ENCODE measurements around the gene PRAF2. TPM values are rescaled to one million over a fixed set of nuclear protein-coding genes. Genes with fewer than 3 reads are reported as not detected.

PRAF2 gene
- total RNA-seq, 3 donors from 2014 or later = 5.9 to 18.4 (median 6.6) TPM

- H3K4me3 ChIP-seq = no peak overlapping the region
- H3K9me3 ChIP-seq = no peaks in the 10 kb centered on the region
- no peak for TF ChIP-seq POLR2A (IDR thresholded peaks at IDR 0.05)
- no peak for TF ChIP-seq POLR2AphosphoS5 (IDR thresholded peaks at IDR 0.05)
- TF ChIP-seq, protein P1, sequence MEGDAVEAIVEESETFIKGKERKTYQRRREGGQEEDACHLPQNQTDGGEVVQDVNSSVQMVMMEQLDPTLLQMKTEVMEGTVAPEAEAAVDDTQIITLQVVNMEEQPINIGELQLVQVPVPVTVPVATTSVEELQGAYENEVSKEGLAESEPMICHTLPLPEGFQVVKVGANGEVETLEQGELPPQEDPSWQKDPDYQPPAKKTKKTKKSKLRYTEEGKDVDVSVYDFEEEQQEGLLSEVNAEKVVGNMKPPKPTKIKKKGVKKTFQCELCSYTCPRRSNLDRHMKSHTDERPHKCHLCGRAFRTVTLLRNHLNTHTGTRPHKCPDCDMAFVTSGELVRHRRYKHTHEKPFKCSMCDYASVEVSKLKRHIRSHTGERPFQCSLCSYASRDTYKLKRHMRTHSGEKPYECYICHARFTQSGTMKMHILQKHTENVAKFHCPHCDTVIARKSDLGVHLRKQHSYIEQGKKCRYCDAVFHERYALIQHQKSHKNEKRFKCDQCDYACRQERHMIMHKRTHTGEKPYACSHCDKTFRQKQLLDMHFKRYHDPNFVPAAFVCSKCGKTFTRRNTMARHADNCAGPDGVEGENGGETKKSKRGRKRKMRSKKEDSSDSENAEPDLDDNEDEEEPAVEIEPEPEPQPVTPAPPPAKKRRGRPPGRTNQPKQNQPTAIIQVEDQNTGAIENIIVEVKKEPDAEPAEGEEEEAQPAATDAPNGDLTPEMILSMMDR (IDR thresholded peaks at IDR 0.05) = no peak
- no peak overlapping the region for H3K27ac ChIP-seq
- no peaks in the 10 kb centered on the region for H3K36me3 ChIP-seq
- intact Hi-C loops (cut with DNase I; ENCODE audit: low total_unique reads) = no loop called here
- no peak for DNase-seq (ENCODE audit: low spot score in 2 of 2)
- no peaks in the 10 kb centered on the region for H3K4me1 ChIP-seq
- peaks cover 0 to 17% of the 10 kb centered on the region in 2 donors for H3K27me3 ChIP-seq
These were observed 10.1 kb downstream of the PRAF2 start for GRCh38 chrX:49063715-49064114.

DNA sequence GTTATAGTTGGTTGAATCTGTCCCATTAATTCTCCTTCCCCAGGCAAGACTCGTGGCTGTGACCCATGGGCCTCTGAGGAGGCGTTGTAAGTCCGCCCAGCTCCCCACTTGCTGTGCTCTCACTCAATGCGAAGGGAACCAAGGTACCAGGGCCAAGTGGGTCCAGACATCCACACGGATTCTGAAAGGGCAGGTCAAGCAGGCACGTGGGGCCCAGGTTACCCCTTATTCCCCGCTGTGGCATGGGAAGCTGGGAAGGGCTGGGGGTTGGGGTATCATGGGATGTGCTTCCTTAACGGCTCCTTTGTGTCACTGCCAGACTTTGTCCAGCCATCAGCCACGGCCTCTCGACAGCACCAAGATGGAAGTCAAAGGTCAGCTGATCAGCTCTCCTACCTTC, 11.9 kb downstream of the PRAF2 start:
- Histone ChIP-seq H3K9me3 (no peaks in the 10 kb centered on the region), H3K27ac (no peak overlapping the region), H3K4me3 (no peak overlapping the region), H3K36me3 (no peaks in the 10 kb centered on the region), H3K4me1 (no peaks in the 10 kb centered on the region), H3K27me3 (peaks cover 0 to 26% of the 10 kb centered on the region in 2 donors)
- intact Hi-C loops (cut with DNase I; ENCODE audit: low total_unique reads) = no loop called here
- TF ChIP-seq POLR2AphosphoS5 (IDR thresholded peaks at IDR 0.05) (no peak), POLR2A (IDR thresholded peaks at IDR 0.05) (no peak)
- TF ChIP-seq, protein P1 (IDR thresholded peaks at IDR 0.05) = no peak
- no peak for DNase-seq (ENCODE audit: low spot score in 2 of 2)

GRCh38 chrX:49061490-49061889, 12.3 kb downstream of the PRAF2 start:
- intact Hi-C loops (cut with DNase I; ENCODE audit: low total_unique reads) = no loop called here
- H3K4me1 ChIP-seq = no peaks in the 10 kb centered on the region
- TF ChIP-seq, protein P1 (IDR thresholded peaks at IDR 0.05) = no peak
- no peak for TF ChIP-seq POLR2AphosphoS5 (IDR thresholded peaks at IDR 0.05)
- no peak overlapping the region for H3K27ac ChIP-seq
- peaks cover 0 to 26% of the 10 kb centered on the region in 2 donors for H3K27me3 ChIP-seq
- DNase-seq (ENCODE audit: low spot score in 2 of 2) = no peak
- H3K36me3 ChIP-seq = no peaks in the 10 kb centered on the region
- H3K4me3 ChIP-seq = no peak overlapping the region
- H3K9me3 ChIP-seq = no peaks in the 10 kb centered on the region

- H3K36me3 ChIP-seq = no peaks in the 10 kb centered on the region
- DNase-seq (ENCODE audit: low spot score in 2 of 2) = no peak
- intact Hi-C loops (cut with DNase I; ENCODE audit: low total_unique reads) = no loop called here
- H3K9me3 ChIP-seq = no peaks in the 10 kb centered on the region
- H3K27me3 ChIP-seq = peaks cover 0 to 26% of the 10 kb centered on the region in 2 donors
- peak overlapping the region; percentile 35 to 87 for H3K27ac ChIP-seq
- H3K4me1 ChIP-seq = no peaks in the 10 kb centered on the region
- no peak overlapping the region for H3K4me3 ChIP-seq
- TF ChIP-seq, protein P1 (IDR thresholded peaks at IDR 0.05) = no peak
These were observed 12.9 kb downstream of the PRAF2 start for GRCh38 chrX:49060914-49061313.

- DNase-seq (ENCODE audit: low spot score in 2 of 2) = no peak
- Histone ChIP-seq H3K36me3 (no peaks in the 10 kb centered on the region), H3K4me3 (peak overlapping the region in 2 of 3 donors; percentile 53 to 67), H3K9me3 (peaks cover 0 to under 1% of the 10 kb centered on the region in 2 donors), H3K27ac (peak overlapping the region; percentile 83 to 87), H3K27me3 (peaks cover 0 to 20% of the 10 kb centered on the region in 2 donors), H3K4me1 (no peaks in the 10 kb centered on the region)
- intact Hi-C loops (cut with DNase I; ENCODE audit: low total_unique reads) = no loop called here
- TF ChIP-seq, protein P1 (IDR thresholded peaks at IDR 0.05) = no peak
- TF ChIP-seq POLR2A (IDR thresholded peaks at IDR 0.05) (no peak), POLR2AphosphoS5 (IDR thresholded peaks at IDR 0.05) (no peak)
These were observed 14.1 kb downstream of the PRAF2 start for GRCh38 chrX:49059681-49060085.
